ENCODE data around the gene FOXJ3.

- TF ChIP-seq CTCF (IDR thresholded peaks at IDR 0.05; ENCODE audit: low read depth, low read length, poor library complexity, severe bottlenecking) (no peak), EZH2phosphoT487 (IDR thresholded peaks at IDR 0.05; ENCODE audit: borderline replicate concordance, low read length) (no peak)
Observed at GRCh38 chr1:42128964-42129363, 206.1 kb downstream of the FOXJ3 start.

All from DOHH2 (cell line).